ENCODE results near the gene PDK2.

GRCh38 chr17:50094243-50094752 is 853 bp upstream of the PDK2 start:
- TF ChIP-seq CTCF (IDR thresholded peaks at IDR 0.05) (peak; percentile 80 to 91 (median 86)), POLR2A (IDR thresholded peaks at IDR 0.05) (peak in 1 of 2 donors; percentile 12)
